GM18868 (cell line): ENCODE results near the gene RPP25.
A peak's percentile ranks its signal among the peaks of the same experiment; 100 is the strongest.
"Not testable (repeated sequence)": the region's sequence is repeated elsewhere in the genome, so short reads cannot be mapped to it uniquely, and the experiment has no call there.

Experiments
- ATAC-seq: cut with Tn5 transposase; IDR thresholded peaks from one replicate; pipeline ENCODE4 v1.9.1; 2021; ENCODE audit warnings: mild to moderate bottlenecking, moderate library complexity; ENCODE audit not compliant: unreplicated experiment

Gene RPP25

DNA sequence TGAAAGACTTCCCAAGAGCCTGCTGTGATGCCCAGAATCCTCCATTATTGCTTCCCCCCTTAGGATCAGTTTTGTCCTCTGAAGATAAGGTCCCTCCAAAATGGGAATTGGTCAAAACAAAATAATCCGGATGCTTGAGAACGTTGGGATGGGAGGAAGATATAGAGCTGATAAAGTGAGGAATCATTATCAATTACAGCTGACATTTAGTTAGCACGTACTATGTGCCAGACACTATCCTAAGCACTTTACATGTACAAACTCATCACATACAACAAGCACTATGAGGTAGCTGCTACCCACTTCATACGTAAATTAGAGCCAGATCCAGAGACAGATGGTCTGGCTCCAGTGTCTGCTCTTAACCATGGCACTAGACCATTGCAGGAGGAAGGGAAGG lies 6.6 kb upstream of the RPP25 start:
- ATAC-seq = no peak

- ATAC-seq = no peak
These were observed 6.1 kb upstream of the RPP25 start for GRCh38 chr15:74962671-74963070.

GRCh38 chr15:74962219-74962618 lies 5.6 kb upstream of the RPP25 start:
- ATAC-seq = no peak

DNA sequence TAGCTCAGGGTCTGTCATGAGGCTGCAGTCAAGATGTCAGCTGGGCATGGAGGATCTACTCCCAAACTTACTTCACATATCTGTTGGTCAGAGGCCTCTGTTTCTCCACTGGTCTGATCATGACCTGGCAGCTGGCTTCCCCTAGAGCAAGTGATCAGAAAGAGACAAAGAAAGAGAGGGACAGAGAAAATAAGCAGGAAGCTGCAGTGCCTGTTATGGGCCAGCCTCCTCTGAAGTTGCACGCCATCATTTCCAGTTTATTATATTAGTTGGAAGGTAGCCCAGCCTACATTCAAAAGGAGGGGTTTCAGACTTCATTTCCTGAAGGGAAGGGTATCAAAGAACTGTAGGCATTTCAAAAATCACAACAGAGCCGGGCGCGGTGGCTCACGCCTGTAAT lies 5.0 kb upstream of the RPP25 start:
- ATAC-seq = no peak

DNA sequence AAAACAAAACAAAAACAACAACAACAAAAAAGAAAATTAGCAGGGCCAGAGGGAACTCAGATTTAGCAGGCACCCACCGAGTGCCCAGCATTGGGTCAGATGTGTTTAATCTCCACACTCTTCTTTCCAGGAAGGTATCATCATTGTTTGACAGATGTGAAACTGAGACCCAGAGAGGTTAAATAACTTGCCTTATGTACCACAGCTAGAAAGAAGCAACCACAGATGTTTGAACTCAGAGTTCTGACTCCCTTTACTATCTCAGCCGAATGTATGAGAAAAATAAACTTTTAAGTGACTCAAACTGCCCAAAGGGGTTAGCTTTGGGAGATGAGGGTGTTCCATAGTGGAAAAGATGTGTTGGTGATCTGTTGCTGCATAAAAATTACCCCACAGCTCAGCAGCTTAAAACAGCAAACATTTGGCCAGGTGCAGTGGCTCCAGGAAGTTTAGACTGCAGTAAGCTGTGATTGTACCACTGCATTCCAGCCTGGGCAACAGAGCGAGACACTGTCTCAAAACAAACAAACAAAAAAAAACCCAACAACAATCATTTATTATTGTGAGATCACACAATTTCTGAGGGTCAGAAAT lies 4.5 kb upstream of the RPP25 start:
- ATAC-seq = no peak

- no peak for ATAC-seq
These were observed 3.7 kb upstream of the RPP25 start for GRCh38 chr15:74960286-74960685.

- no peak for ATAC-seq
These were observed 3.0 kb upstream of the RPP25 start for GRCh38 chr15:74959586-74959939.

GRCh38 chr15:74958908-74959585 lies 2.5 kb upstream of the RPP25 start:
- no peak for ATAC-seq

- ATAC-seq = no peak
These were observed 1.8 kb upstream of the RPP25 start for GRCh38 chr15:74958320-74958907.

GRCh38 chr15:74957476-74958035 lies 984 bp upstream of the RPP25 start:
- ATAC-seq = no peak

- peak; percentile 52 for ATAC-seq
These were observed 550 bp downstream of the RPP25 start for GRCh38 chr15:74955796-74956647.

DNA sequence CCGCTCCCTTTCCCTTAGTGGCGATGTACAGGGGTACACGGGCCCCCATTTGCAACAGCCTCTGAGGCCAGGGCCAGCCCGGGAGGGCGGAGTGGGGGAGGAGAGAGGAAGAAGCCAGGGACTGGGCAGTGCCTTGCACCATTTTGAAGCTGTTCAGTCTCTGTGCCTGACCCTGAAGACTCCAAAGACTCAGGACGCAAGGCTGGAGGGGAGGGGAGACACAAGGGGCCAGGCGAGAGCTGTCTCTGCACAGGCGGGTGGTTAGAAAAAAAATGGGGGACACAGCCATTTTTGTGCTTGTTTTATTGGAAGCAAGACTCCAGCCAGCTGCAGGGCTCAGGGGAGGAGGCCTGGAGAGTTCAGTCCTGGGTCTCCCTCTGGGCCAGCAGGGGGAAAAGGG lies 1.6 kb downstream of the RPP25 start:
- ATAC-seq = no peak

- no peak for ATAC-seq
These were observed 2.1 kb downstream of the RPP25 start for GRCh38 chr15:74954515-74954914.

DNA sequence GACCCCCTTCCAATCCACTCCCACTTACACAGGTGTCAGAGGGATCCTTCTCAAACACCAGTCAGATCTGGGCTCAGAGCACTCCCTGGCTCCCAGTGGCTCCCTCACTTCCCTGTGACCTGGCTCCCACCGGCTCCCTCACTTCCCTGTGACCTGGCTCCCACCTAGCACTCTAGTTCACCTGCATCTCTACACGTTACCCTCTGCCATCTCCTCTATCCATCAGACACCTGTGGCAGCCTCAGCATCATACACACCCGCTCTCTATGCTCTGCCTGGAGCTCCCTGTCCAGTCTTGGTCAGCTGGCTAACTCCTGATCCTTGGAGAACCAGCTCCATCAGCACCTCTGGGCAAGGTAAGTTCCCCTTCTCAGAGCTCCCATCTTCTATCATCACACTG lies 5.6 kb downstream of the RPP25 start:
- no peak for ATAC-seq

GRCh38 chr15:74950078-74950908 lies 6.3 kb downstream of the RPP25 start:
- no peak for ATAC-seq

- ATAC-seq = peak; percentile 86
These were observed 18.8 kb downstream of the RPP25 start, which contains the start of gene COX5A for GRCh38 chr15:74937590-74938371. Gene COX5A, minus strand, starts transcription at chr15:74938073. Its CDS starts 59 bp downstream, at chr15:74938014.

GRCh38 chr15:74937272-74937589 lies 19.3 kb downstream of the RPP25 start:
- ATAC-seq = no peak

GRCh38 chr15:74935193-74935592 lies 21.4 kb downstream of the RPP25 start:
- not testable (repeated sequence) for ATAC-seq

DNA sequence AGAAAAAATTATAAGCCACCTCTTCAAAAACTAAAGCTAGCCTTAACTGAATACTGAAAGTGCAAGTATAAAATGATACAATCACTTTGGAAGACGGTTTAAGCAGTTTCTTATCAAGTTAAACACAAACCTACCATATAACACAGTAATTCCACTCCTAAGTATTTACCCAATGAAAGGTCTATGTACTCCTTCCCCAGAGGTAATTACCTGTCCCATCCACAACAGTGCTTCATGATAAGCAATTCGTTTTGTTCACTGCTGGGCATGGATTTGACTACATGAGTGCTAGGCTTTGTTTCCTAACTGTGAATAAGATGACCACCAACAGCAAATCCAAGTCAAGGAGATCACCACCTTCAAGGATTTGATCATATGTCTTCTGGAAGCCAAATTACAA lies 23.0 kb downstream of the RPP25 start:
- no peak for ATAC-seq

DNA sequence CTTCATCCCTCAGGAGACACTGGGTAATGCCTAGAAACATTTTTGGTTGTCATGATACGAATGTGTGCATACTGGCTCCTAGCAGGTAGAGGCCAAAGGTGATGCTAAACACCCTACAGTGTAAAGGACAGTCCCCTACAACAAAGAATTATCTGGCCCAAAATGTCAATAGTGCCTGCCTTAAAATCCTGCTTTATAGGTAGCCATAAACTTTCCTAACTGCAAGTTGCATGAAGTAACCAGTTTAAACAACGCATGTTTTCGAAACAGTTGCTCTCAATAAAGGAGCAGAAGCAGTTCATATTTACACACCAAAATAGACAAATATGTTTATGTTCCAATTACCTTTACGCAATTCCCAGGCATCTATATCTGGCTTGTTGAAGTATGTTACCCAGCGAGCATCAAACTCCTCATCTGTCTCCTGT lies 27.8 kb downstream of the RPP25 start:
- no peak for ATAC-seq
